K562 treated with DMSO at 1 percent for 48 hours (cell line): ENCODE data around the gene NPPB. TPM values are rescaled to one million over a fixed set of nuclear protein-coding genes. Genes with fewer than 3 reads are reported as not detected.

Experiments
- total RNA-seq: library from RNA; unstranded; fragments of 300-600 nt; gene quantifications from 2 replicates; pipeline ENCODE4 v1.2.3, GENCODE V29; 2022; ENCODE audit warnings: low replicate concordance; ENCODE audit errors: extremely low read depth

The NPPB gene
- total RNA-seq = not detected in 2 replicates

DNA sequence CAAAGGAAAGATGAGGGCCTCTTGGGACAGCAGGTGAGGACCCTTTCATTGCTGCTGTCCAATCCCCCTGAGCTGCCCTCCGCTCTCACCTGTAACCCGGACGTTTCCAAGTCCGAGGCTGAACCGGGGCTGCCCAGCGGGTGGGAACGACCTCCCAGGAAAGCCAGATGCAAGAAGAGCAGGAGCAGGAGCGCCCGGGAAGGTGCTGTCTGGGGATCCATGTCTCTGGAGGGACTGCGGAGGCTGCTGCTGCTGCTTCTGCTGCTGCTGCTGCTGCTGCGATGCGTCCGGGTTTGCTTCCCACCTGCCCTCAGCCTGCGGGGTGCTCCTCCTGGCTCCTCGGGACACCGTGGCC, at the start of gene NPPB:
Gene NPPB (minus strand): TSS at position 333 of the 355 bp plus-strand sequence. CDS start 112 bp downstream, at position 221.

DNA sequence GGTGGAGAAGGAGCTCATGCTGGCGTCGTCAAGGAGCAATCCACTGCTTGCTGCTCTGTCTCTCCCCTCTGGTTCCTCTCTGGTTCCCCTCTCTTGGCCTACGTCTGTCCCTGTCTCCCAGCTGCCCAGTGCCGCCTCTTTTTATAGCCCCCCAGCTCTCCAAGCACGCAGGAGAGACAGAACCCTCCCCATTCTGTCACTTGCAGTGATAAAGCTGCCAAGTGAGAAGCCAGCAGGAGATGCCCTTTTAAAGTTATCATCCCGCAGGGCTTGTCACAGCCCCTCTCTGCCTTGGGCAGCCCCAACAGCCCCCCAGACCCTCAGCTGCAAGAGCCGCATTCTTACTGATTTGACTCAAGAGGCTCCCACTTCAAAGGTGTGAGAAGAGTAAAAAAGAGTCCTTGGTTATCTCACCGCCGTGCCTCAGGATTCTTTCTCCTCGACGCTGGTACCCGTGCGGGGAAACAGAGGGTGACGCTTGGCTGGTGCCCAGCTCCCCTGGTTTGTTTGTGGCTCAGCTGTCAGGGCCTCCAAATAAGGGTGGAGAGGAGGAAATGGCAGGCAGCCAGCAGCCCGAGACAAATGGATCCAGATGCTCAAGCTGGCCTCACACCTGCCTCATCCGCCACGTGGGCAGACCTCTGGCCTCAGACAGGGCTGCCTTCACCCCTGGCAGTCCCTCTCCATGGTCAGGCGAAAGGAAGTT, 10.9 kb downstream of the NPPB start, which contains the start of gene NPPA:
Gene NPPA (minus strand): TSS at position 117 of the 706 bp plus-strand sequence. CDS start 99 bp downstream, at position 18.

Other genes with a start within 250 kb of the NPPB start
- gene FBXO2, start 204.5 kb downstream of the NPPB start, total RNA-seq = not detected in 2 replicates
- not detected in 2 replicates for gene FBXO44, start 204.1 kb downstream of the NPPB start, total RNA-seq
- gene FBXO6, start 194.7 kb downstream of the NPPB start, total RNA-seq = not detected in 2 replicates
- gene MAD2L2, start 177.8 kb downstream of the NPPB start, total RNA-seq = not detected in 2 replicates
- gene DRAXIN, start 167.2 kb downstream of the NPPB start, total RNA-seq = not detected in 2 replicates
- gene AGTRAP, start 122.8 kb downstream of the NPPB start, total RNA-seq = not detected in 2 replicates
- not detected in 2 replicates for gene C1orf167, start 96.8 kb downstream of the NPPB start, total RNA-seq
- 205 and 232 TPM in 2 replicates for gene MTHFR, start 53.0 kb downstream of the NPPB start, total RNA-seq
- not detected in 2 replicates for gene CLCN6, start 52.8 kb downstream of the NPPB start, total RNA-seq
- not detected in 2 replicates for gene NPPA, start 11.2 kb downstream of the NPPB start, total RNA-seq
- not detected in 2 replicates for gene KIAA2013, start 67.5 kb upstream of the NPPB start, total RNA-seq
- gene PLOD1, start 75.8 kb upstream of the NPPB start, total RNA-seq = not detected in 2 replicates
- gene MFN2, start 121.5 kb upstream of the NPPB start, total RNA-seq = 158 TPM in 1 of 2 replicates, not detected in the other
- not detected in 2 replicates for gene MIIP, start 160.6 kb upstream of the NPPB start, total RNA-seq
- gene TNFRSF8, start 204.4 kb upstream of the NPPB start, total RNA-seq = not detected in 2 replicates